Lower leg skin (tissue), 3 donors: Measurements from ENCODE around the gene MAP4K5.
"Not testable (repeated sequence)": the region's sequence is repeated elsewhere in the genome, so short reads cannot be mapped to it uniquely, and the experiment has no call there.

Experiments
- POLR2A ChIP-seq, 2 donors: fragments of 450-650 bp; IDR thresholded peaks; one replicate each; pipeline ENCODE4 v1.6.1; 2016 to 2017; ENCODE audit warnings: antibody characterized with exemption in 2 of 2, mild to moderate bottlenecking in 1 of 2, moderate library complexity in 1 of 2
- TF ChIP-seq, protein P1 (sequence below), 3 donors: fragments of 450-650 bp; IDR thresholded peaks; one replicate each; pipeline ENCODE4 v1.5.1; 2016; ENCODE audit warnings: antibody characterized with exemption in 3 of 3, mild to moderate bottlenecking in 3 of 3, moderate library complexity in 2 of 3

DNA sequence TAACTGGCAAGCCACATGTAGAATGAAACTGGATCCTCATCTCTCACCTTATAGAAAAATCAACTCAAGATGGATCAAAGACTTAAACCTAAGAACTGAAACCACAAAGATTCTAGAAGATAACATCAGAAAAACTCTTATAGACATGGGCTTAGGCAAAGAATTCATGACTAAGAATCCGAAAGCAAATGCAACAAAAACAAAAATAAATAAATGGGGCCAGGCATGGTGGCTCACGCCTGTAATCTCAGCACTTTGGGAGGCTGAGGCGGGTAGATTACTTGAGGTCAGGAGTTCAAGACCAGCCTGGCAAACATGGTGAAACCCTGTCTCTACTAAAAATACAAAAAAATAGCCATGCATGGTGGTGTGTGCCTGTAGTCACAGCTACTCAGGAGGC is 20.4 kb upstream of the MAP4K5 start:
- TF ChIP-seq, protein P1, sequence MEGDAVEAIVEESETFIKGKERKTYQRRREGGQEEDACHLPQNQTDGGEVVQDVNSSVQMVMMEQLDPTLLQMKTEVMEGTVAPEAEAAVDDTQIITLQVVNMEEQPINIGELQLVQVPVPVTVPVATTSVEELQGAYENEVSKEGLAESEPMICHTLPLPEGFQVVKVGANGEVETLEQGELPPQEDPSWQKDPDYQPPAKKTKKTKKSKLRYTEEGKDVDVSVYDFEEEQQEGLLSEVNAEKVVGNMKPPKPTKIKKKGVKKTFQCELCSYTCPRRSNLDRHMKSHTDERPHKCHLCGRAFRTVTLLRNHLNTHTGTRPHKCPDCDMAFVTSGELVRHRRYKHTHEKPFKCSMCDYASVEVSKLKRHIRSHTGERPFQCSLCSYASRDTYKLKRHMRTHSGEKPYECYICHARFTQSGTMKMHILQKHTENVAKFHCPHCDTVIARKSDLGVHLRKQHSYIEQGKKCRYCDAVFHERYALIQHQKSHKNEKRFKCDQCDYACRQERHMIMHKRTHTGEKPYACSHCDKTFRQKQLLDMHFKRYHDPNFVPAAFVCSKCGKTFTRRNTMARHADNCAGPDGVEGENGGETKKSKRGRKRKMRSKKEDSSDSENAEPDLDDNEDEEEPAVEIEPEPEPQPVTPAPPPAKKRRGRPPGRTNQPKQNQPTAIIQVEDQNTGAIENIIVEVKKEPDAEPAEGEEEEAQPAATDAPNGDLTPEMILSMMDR (IDR thresholded peaks at IDR 0.05) = not testable (repeated sequence)
- TF ChIP-seq POLR2A (IDR thresholded peaks at IDR 0.05) = not testable (repeated sequence)
